HEK293 (cell line): ENCODE results near the gene PDE10A.

Experiments
- CTCF ChIA-PET: fragments of 350-600 bp; formaldehyde crosslinking; extraction: SDS; loops from one replicate; lab custom pipeline; 2021; ENCODE audit warnings: antibody characterized with exemption; lab: Yijun Ruan, JAX
- POLR2A ChIA-PET: fragments of 300-600 bp; formaldehyde crosslinking; extraction: SDS; loops from one replicate; lab custom pipeline; 2020; ENCODE audit warnings: antibody characterized with exemption, inconsistent platforms; lab: Yijun Ruan, JAX
- H3K27ac ChIP-seq: fragments of 200-500 bp; sonication (Bioruptor generic); 2 replicates; pipeline ENCODE4 v1.5.1; 2014; ENCODE audit warnings: low read depth, low read length, control low read depth, inconsistent platforms; ENCODE audit errors: extremely low read depth
- H3K36me3 ChIP-seq, 2 experiments: fragments of 200-500 bp in 1 of 2; sonication (Bioruptor generic) in 1 of 2; 1 replicate in 1 of 2; 2 replicates in 1 of 2; pipeline ENCODE4 v1.5.1; 2014 to 2017; ENCODE audit warnings: inconsistent platforms in 2 of 2, low read length in 2 of 2; ENCODE audit not compliant: control insufficient read depth in 2 of 2, insufficient read depth in 1 of 2
- H3K4me1 ChIP-seq: fragments of 200-500 bp; sonication (Bioruptor generic); 2 replicates; pipeline ENCODE4 v1.5.1; 2014; ENCODE audit warnings: mild to moderate bottlenecking, low read length, inconsistent platforms; ENCODE audit not compliant: control insufficient read depth, insufficient read depth
- H3K4me3 ChIP-seq: 2 replicates; pipeline ENCODE4 v1.5.1; 2011; ENCODE audit warnings: low read depth, mild to moderate bottlenecking, control low read depth, low read length, moderate library complexity
- H3K9me3 ChIP-seq: fragments of 200-500 bp; sonication (Bioruptor generic); 2 replicates; pipeline ENCODE4 v1.5.1; 2014; ENCODE audit warnings: low read depth, low read length, inconsistent platforms; ENCODE audit not compliant: control insufficient read depth, insufficient read depth
- HOXA7 ChIP-seq: sonication (generic); formaldehyde crosslinking; IDR thresholded peaks from 2 replicates; pipeline ENCODE4 v1.8.1; 2022; ENCODE audit warnings: missing genetic modification reagents, borderline replicate concordance
- KLF9 ChIP-seq: fragments of 450-650 bp; formaldehyde crosslinking; IDR thresholded peaks from 2 replicates; pipeline ENCODE4 v1.5.1; 2016; ENCODE audit warnings: missing biosample characterization, missing genetic modification characterization, low read depth
- RBAK ChIP-seq: fragments of 450-650 bp; formaldehyde crosslinking; IDR thresholded peaks from 2 replicates; pipeline ENCODE4 v1.5.1; 2016; ENCODE audit warnings: missing biosample characterization, missing genetic modification characterization
- SETDB1 ChIP-seq: IDR thresholded peaks from one replicate; pipeline ENCODE4 v1.6.1; 2017; ENCODE audit warnings: mild to moderate bottlenecking, low read length, moderate library complexity, mixed read lengths; ENCODE audit not compliant: insufficient read length
- TRIM28 ChIP-seq: IDR thresholded peaks from 2 replicates; pipeline ENCODE4 v1.6.1; 2011; ENCODE audit warnings: low read length, control low read depth, borderline replicate concordance
- ZFP3 ChIP-seq: fragments of 450-650 bp; formaldehyde crosslinking; IDR thresholded peaks from 2 replicates; pipeline ENCODE4 v1.5.1; 2016; ENCODE audit warnings: low read depth, missing biosample characterization, missing genetic modification characterization
- ZNF140 ChIP-seq: fragments of 450-650 bp; formaldehyde crosslinking; IDR thresholded peaks from 2 replicates; pipeline ENCODE4 v1.5.1; 2016; ENCODE audit warnings: missing biosample characterization, missing genetic modification characterization
- ZNF174 ChIP-seq: fragments of 450-650 bp; formaldehyde crosslinking; IDR thresholded peaks from 2 replicates; pipeline ENCODE4 v1.5.0; 2017; ENCODE audit warnings: missing biosample characterization, mild to moderate bottlenecking, missing genetic modification characterization
- ZNF366 ChIP-seq: fragments of 450-650 bp; formaldehyde crosslinking; conservative IDR thresholded peaks from 2 replicates; pipeline ENCODE4 v1.5.1; 2016; ENCODE audit warnings: missing biosample characterization, missing genetic modification characterization
- ZNF416 ChIP-seq: fragments of 450-650 bp; formaldehyde crosslinking; IDR thresholded peaks from 2 replicates; pipeline ENCODE4 v1.5.1; 2016; ENCODE audit warnings: missing biosample characterization, missing genetic modification characterization
- ZNF621 ChIP-seq: fragments of 450-650 bp; formaldehyde crosslinking; IDR thresholded peaks from 2 replicates; pipeline ENCODE4 v1.5.1; 2017; ENCODE audit warnings: missing biosample characterization, missing genetic modification characterization
- ZNF623 ChIP-seq: fragments of 450-650 bp; formaldehyde crosslinking; IDR thresholded peaks from 2 replicates; pipeline ENCODE4 v1.5.1; 2016; ENCODE audit warnings: missing biosample characterization, missing genetic modification characterization
- ZNF660 ChIP-seq: fragments of 450-650 bp; IDR thresholded peaks from 2 replicates; pipeline ENCODE4 v1.5.1; 2018; ENCODE audit warnings: missing biosample characterization, mild to moderate bottlenecking, missing genetic modification characterization
- ZNF664 ChIP-seq: fragments of 450-650 bp; formaldehyde crosslinking; IDR thresholded peaks from 2 replicates; pipeline ENCODE4 v1.5.1; 2016; ENCODE audit warnings: missing biosample characterization, missing genetic modification characterization
- ZNF747 ChIP-seq: fragments of 450-650 bp; formaldehyde crosslinking; IDR thresholded peaks from 2 replicates; pipeline ENCODE4 v1.5.1; 2016; ENCODE audit warnings: missing biosample characterization, missing genetic modification characterization
- ZSCAN16 ChIP-seq: fragments of 450-650 bp; formaldehyde crosslinking; IDR thresholded peaks from 2 replicates; pipeline ENCODE4 v1.5.1; 2016; ENCODE audit warnings: missing biosample characterization, missing genetic modification characterization
- TF ChIP-seq, protein P1 (sequence below): fragments of 450-650 bp; formaldehyde crosslinking; IDR thresholded peaks from 2 replicates; pipeline ENCODE4 v1.5.1; 2016; ENCODE audit warnings: missing biosample characterization, missing genetic modification characterization
- TF ChIP-seq, protein P2 (sequence below): fragments of 450-650 bp; formaldehyde crosslinking; IDR thresholded peaks from 2 replicates; pipeline ENCODE4 v1.5.1; 2016; ENCODE audit warnings: missing biosample characterization, missing genetic modification characterization
- TF ChIP-seq, protein P3 (sequence below): fragments of 450-650 bp; formaldehyde crosslinking; IDR thresholded peaks from 2 replicates; pipeline ENCODE4 v1.5.1; 2016; ENCODE audit warnings: missing biosample characterization, missing genetic modification characterization
- TF ChIP-seq, protein P4 (sequence below): fragments of 450-650 bp; IDR thresholded peaks from 2 replicates; pipeline ENCODE4 v1.5.1; 2018; ENCODE audit warnings: missing biosample characterization, missing genetic modification characterization

The PDE10A gene

DNA sequence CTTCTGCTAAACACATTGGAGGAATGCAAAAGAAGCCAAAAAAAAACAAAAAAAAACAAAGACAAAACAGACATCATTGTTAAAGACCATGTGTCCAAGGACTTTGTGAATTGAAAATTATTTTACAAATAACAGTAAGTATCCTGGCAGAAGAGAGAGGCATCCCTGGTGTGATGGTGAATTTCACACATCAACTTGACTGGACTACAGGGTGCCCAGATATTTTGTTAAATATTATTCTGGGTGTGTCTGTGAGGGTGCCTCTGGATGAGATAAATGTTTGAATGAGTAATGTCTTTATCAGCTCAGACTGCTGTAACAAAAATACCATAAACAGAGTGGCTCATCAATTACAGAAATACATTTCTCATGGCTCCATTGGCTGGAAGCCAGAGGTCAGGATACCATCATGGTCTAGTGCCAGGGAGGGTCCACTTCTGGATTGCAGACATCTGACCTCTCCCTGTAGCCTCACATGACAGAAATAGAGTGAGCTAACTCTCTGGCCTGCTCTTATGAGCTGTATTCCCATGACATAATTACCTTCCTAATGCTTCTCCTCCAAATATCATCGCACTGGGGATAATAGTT, 341.4 kb downstream of the PDE10A start:
- no peaks in the 10 kb centered on the region for H3K4me1 ChIP-seq
- 0 out of 2 replicates have a peak, but pooled peaks have one; percentile 22 for TF ChIP-seq ZNF660
- TF ChIP-seq SETDB1: peak; percentile 73
- TF ChIP-seq ZNF416 (tag by site-specific recombination): peak; percentile 93
- no peak for TF ChIP-seq ZNF366 (tag by site-specific recombination)
- TF ChIP-seq, all 188 proteins: peak for 3
- Histone ChIP-seq H3K36me3 (no peaks in the 10 kb centered on the region), H3K9me3 (no peaks in the 10 kb centered on the region), H3K4me3 (no peak overlapping the region), H3K27ac (no peak overlapping the region)
- ChIA-PET POLR2A (interaction anchor here (0.6 kb wide), 1 partner anchor 13 kb away, joined by 3 read pairs; no protein-coding TSS in a partner anchor), CTCF (interaction anchor here (1.4 kb wide), 1 partner anchor 11 kb away, joined by 3 read pairs; no protein-coding TSS in a partner anchor)

DNA sequence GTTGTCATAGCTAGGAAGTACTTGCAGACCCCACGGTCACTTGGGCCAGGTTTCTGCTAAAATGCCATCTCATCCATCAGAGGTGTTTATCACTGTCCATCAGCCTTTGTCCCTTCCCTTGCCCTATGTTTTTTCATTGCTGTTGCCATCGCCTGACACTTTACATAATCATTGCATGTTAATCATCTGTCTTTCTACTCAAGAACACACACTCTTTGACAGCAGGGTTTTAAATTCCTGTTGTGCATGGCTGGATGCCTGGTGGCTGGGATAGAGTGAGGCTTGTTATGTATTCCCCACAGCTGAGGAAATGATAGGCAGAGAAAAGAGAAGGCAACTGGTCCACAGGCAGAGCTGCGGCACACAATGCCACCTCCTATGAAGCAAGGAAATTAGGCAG, 341.9 kb downstream of the PDE10A start:
- ChIA-PET POLR2A (no interaction called here), CTCF (interaction anchor here (0.7 kb wide), 1 partner anchor 14 kb away, joined by 3 read pairs; no protein-coding TSS in a partner anchor)
- Histone ChIP-seq H3K4me1 (no peaks in the 10 kb centered on the region), H3K27ac (no peak overlapping the region), H3K9me3 (no peaks in the 10 kb centered on the region), H3K36me3 (no peaks in the 10 kb centered on the region), H3K4me3 (no peak overlapping the region)
- TF ChIP-seq SETDB1 (peak; percentile 74), ZSCAN16 (tag by site-specific recombination) (no peak), ZNF621 (tag by site-specific recombination) (no peak), HOXA7 (CRISPR knock-in tag) (no peak), ZNF140 (tag by site-specific recombination) (no peak), TRIM28 (peak; percentile 98), ZNF664 (no peak), RBAK (tag by site-specific recombination) (no peak)

DNA sequence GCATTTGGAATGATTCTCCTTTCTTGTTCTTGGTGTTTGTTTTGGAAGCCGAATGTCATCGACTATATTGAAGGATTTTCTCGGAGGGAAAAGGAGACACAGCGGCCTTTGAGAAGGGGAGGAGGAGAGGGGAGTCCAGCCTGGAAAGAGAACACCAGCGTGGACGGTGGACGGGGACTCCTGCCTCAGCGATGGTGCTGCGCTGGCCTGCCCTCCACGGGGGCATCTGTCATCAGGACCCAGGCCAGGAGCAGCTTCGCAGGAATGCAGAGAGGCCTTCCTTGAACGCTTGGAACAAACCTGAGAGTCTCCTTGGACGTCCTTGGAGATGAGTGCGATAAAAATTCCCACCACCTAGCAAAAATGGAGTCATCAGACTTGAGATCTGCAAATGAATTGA, 345.3 kb downstream of the PDE10A start:
- Histone ChIP-seq H3K27ac (no peak overlapping the region), H3K9me3 (no peaks in the 10 kb centered on the region), H3K36me3 (no peaks in the 10 kb centered on the region), H3K4me3 (no peak overlapping the region), H3K4me1 (no peaks in the 10 kb centered on the region)
- ChIA-PET POLR2A (no interaction called here), CTCF (no interaction called here)
- TF ChIP-seq KLF9 (tag by site-specific recombination): no peak
- TF ChIP-seq ZNF747 (tag by site-specific recombination): no peak
- TF ChIP-seq, protein P1, sequence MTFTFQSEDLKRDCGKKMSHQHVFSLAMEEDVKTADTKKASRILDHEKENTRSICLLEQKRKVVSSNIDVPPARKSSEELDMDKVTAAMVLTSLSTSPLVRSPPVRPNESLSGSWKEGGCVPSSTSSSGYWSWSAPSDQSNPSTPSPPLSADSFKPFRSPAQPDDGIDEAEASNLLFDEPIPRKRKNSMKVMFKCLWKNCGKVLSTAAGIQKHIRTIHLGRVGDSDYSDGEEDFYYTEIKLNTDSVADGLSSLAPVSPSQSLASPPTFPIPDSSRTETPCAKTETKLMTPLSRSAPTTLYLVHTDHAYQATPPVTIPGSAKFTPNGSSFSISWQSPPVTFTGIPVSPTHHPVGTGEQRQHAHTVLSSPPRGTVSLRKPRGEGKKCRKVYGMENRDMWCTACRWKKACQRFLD (tag by site-specific recombination): no peak

DNA sequence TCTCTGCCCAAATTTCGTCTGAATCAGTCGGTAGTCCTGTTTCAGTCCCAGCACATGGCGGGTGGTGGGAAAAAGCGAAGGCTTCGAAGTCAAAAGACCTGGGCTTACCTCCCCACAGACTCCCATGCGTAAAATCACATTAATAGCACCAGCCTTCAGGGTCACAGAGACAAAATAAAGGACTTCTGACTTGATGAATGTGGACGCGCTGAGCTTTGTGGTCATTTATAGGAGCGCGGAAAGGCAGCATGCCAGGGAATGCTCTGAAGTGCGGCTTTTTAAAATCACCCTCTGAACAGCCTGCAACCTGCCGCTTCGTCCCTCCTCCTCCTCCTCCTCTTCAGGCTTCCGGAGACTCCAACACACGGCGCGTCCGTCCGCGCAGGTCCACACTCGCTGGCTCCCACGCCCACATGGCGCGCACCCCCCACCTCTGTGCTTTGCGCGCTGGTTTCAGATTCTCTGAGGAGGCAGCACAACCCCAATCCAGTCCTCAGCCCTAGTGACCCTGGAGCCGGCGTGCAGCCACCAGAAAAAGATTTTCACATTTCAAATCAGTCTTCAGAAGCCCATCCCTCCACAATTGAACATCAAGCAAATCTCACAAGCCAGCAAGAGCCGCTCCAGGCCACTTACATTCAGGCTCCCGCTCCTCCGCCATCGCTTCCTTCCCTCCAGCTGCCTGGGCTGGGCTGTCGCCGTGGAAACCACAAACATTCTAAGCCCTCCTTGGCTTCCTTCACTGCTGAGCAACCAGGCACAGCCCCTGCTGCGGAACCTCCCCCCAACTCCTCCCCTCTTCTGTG, 353.9 kb downstream of the PDE10A start, which contains the start of gene C6orf118:
Gene C6orf118 (minus strand): TSS at position 680 of the 806 bp plus-strand sequence. CDS start 19 bp downstream, at position 661.
- no peaks in the 10 kb centered on the region for H3K9me3 ChIP-seq
- peaks cover 3% of the 10 kb centered on the region; the same call in 1 of the 2 replicates for H3K4me1 ChIP-seq
- H3K36me3 ChIP-seq: no peaks in the 10 kb centered on the region
- POLR2A ChIA-PET: interaction anchor here (0.9 kb wide), 1 partner anchor 13 kb away, joined by 3 read pairs; no protein-coding TSS in a partner anchor
- CTCF ChIA-PET: interaction anchor here (0.6 kb wide), 1 partner anchor 27 kb away, joined by 3 read pairs; no protein-coding TSS in a partner anchor
- no peak within 1 kb of the TSS for H3K27ac ChIP-seq
- H3K4me3 ChIP-seq: peak within 1 kb of the TSS; percentile 55
- TF ChIP-seq ZNF623: no peak
- TF ChIP-seq ZFP3 (tag by site-specific recombination): no peak
- TF ChIP-seq, protein P2, sequence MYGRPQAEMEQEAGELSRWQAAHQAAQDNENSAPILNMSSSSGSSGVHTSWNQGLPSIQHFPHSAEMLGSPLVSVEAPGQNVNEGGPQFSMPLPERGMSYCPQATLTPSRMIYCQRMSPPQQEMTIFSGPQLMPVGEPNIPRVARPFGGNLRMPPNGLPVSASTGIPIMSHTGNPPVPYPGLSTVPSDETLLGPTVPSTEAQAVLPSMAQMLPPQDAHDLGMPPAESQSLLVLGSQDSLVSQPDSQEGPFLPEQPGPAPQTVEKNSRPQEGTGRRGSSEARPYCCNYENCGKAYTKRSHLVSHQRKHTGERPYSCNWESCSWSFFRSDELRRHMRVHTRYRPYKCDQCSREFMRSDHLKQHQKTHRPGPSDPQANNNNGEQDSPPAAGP (tag by site-specific recombination): no peak
- TF ChIP-seq, protein P3, sequence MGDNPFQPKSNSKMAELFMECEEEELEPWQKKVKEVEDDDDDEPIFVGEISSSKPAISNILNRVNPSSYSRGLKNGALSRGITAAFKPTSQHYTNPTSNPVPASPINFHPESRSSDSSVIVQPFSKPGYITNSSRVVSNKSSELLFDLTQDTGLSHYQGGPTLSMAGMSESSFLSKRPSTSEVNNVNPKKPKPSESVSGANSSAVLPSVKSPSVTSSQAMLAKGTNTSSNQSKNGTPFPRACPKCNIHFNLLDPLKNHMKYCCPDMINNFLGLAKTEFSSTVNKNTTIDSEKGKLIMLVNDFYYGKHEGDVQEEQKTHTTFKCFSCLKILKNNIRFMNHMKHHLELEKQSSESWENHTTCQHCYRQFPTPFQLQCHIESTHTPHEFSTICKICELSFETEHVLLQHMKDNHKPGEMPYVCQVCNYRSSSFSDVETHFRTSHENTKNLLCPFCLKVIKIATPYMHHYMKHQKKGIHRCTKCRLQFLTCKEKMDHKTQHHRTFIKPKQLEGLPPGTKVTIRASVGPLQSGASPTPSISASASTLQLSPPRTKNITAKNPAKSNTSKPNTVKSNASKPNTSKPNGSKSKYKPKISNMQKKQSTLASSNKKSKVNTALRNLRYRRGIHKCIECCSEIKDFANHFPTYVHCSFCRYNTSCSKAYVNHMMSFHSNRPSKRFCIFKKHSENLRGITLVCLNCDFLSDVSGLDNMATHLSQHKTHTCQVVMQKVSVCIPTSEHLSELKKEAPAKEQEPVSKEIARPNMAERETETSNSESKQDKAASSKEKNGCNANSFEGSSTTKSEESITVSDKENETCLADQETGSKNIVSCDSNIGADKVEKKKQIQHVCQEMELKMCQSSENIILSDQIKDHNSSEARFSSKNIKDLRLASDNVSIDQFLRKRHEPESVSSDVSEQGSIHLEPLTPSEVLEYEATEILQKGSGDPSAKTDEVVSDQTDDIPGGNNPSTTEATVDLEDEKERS (tag by site-specific recombination): no peak
- no peak for TF ChIP-seq ZNF174
- TF ChIP-seq, protein P4, sequence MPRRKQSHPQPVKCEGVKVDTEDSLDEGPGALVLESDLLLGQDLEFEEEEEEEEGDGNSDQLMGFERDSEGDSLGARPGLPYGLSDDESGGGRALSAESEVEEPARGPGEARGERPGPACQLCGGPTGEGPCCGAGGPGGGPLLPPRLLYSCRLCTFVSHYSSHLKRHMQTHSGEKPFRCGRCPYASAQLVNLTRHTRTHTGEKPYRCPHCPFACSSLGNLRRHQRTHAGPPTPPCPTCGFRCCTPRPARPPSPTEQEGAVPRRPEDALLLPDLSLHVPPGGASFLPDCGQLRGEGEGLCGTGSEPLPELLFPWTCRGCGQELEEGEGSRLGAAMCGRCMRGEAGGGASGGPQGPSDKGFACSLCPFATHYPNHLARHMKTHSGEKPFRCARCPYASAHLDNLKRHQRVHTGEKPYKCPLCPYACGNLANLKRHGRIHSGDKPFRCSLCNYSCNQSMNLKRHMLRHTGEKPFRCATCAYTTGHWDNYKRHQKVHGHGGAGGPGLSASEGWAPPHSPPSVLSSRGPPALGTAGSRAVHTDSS: peak; percentile 68
- TF ChIP-seq TRIM28: peak; percentile 85; the same call in 1 of the 2 replicates
